Neuronal stem cell (in vitro differentiated cells): ENCODE measurements around the gene PDXP.

Source experiments
- DNase-seq: peaks from one replicate; pipeline ENCODE4 v3.0.0-alpha.2; 2013; ENCODE audit warnings: low spot score
- H2AFZ ChIP-seq: one replicate; pipeline ENCODE4 v1.6.1; 2013; ENCODE audit warnings: mild to moderate bottlenecking, low read length, inconsistent platforms
- H2AK5ac ChIP-seq: 2 replicates; pipeline ENCODE4 v1.6.1; 2013; ENCODE audit warnings: low read depth, mild to moderate bottlenecking, inconsistent platforms, low read length, moderate library complexity, mixed read lengths
- H2BK120ac ChIP-seq: 2 replicates; pipeline ENCODE4 v1.6.1; 2013; ENCODE audit warnings: low read depth, mild to moderate bottlenecking, inconsistent platforms, low read length, moderate library complexity, mixed read lengths
- H2BK12ac ChIP-seq: one replicate; pipeline ENCODE4 v1.6.1; 2013; ENCODE audit warnings: low read length, inconsistent platforms
- H2BK15ac ChIP-seq: 2 replicates; pipeline ENCODE4 v1.6.1; 2013; ENCODE audit warnings: mild to moderate bottlenecking, low read length, inconsistent platforms, mixed read lengths
- H2BK5ac ChIP-seq: one replicate; pipeline ENCODE4 v1.6.1; 2013; ENCODE audit warnings: inconsistent platforms, mild to moderate bottlenecking, low read length, moderate library complexity
- H3K14ac ChIP-seq: one replicate; pipeline ENCODE4 v1.6.1; 2013; ENCODE audit warnings: low read length, inconsistent platforms
- H3K18ac ChIP-seq: 2 replicates; pipeline ENCODE4 v1.6.1; 2013; ENCODE audit warnings: low read length, inconsistent platforms
- H3K23ac ChIP-seq: 2 replicates; pipeline ENCODE4 v1.6.1; 2013; ENCODE audit warnings: low read depth, mild to moderate bottlenecking, mixed read lengths, low read length, inconsistent platforms; ENCODE audit not compliant: poor library complexity
- H3K27ac ChIP-seq: replicated peaks from 3 replicates; pipeline ENCODE4 v1.5.1; 2013; ENCODE audit warnings: low read length, inconsistent platforms
- H3K27me3 ChIP-seq, 3 experiments: 2 replicates each; pipeline ENCODE4 v1.6.1; 2013; ENCODE audit warnings: low read length in 3 of 3, mild to moderate bottlenecking in 2 of 3, inconsistent platforms in 1 of 3, low read depth in 1 of 3, mixed read lengths in 1 of 3, moderate library complexity in 1 of 3; ENCODE audit not compliant: control insufficient read depth in 3 of 3, insufficient read depth in 3 of 3
- H3K36me3 ChIP-seq, 2 donors: replicated peaks in 1 of 2; 2 replicates each; pipeline ENCODE4 v1.6.1; 2013; ENCODE audit warnings: low read length in 2 of 2; ENCODE audit not compliant: control insufficient read depth in 2 of 2, insufficient read depth in 2 of 2
- H3K4ac ChIP-seq: 2 replicates; pipeline ENCODE4 v1.6.1; 2013; ENCODE audit warnings: inconsistent platforms, mild to moderate bottlenecking, low read length, moderate library complexity
- H3K4me1 ChIP-seq, 2 donors: 1 replicate in 1 of 2; 2 replicates in 1 of 2; pipeline ENCODE4 v1.6.1; 2013; ENCODE audit warnings: low read length in 2 of 2, low read depth in 1 of 2; ENCODE audit not compliant: control insufficient read depth in 2 of 2, insufficient read depth in 1 of 2
- H3K4me2 ChIP-seq: one replicate; pipeline ENCODE4 v1.6.1; 2013; ENCODE audit warnings: mild to moderate bottlenecking, low read length, inconsistent platforms; ENCODE audit not compliant: insufficient read depth, poor library complexity, severe bottlenecking
- H3K4me3 ChIP-seq, 2 donors: 2 replicates each; pipeline ENCODE4 v1.5.1; 2013; ENCODE audit warnings: low read length in 2 of 2, mild to moderate bottlenecking in 2 of 2, inconsistent platforms in 1 of 2, moderate library complexity in 1 of 2
- H3K79me1 ChIP-seq: one replicate; pipeline ENCODE4 v1.6.1; 2013; ENCODE audit warnings: low read depth, mild to moderate bottlenecking, inconsistent platforms, low read length, moderate library complexity
- H3K9ac ChIP-seq: one replicate; pipeline ENCODE4 v1.6.1; 2013; ENCODE audit warnings: mild to moderate bottlenecking, low read depth, low read length, inconsistent platforms; ENCODE audit not compliant: poor library complexity
- H3K9me3 ChIP-seq, 2 donors: replicated peaks in 1 of 2; 2 replicates each; pipeline versions ENCODE3 to v1.6.1; 2013; ENCODE audit warnings: low read length in 2 of 2, mild to moderate bottlenecking in 2 of 2, inconsistent platforms in 1 of 2, low read depth in 1 of 2, mixed read lengths in 1 of 2, moderate library complexity in 1 of 2; ENCODE audit not compliant: control insufficient read depth in 2 of 2, insufficient read depth in 1 of 2
- H4K8ac ChIP-seq: one replicate; pipeline ENCODE4 v1.6.1; 2013; ENCODE audit warnings: low read depth, mild to moderate bottlenecking, inconsistent platforms, low read length, moderate library complexity
- H4K91ac ChIP-seq: one replicate; pipeline ENCODE4 v1.6.1; 2013; ENCODE audit warnings: low read length, low read depth, mild to moderate bottlenecking, inconsistent platforms; ENCODE audit not compliant: poor library complexity
- WGBS, 2 donors: extraction: QIAGEN DNeasy Blood & Tissue Kit; methylation state at CpG; one replicate each; pipeline ENCODE4 v1.1.7; 2013; ENCODE audit warnings: missing lambda C conversion rate in 2 of 2, mixed read lengths in 1 of 2; ENCODE audit not compliant: insufficient read length in 2 of 2, insufficient replicate concordance in 1 of 2; ENCODE audit errors: extremely low coverage in 2 of 2; 5-methylcytosine and 5-hydroxymethylcytosine counted together

Gene PDXP

DNA sequence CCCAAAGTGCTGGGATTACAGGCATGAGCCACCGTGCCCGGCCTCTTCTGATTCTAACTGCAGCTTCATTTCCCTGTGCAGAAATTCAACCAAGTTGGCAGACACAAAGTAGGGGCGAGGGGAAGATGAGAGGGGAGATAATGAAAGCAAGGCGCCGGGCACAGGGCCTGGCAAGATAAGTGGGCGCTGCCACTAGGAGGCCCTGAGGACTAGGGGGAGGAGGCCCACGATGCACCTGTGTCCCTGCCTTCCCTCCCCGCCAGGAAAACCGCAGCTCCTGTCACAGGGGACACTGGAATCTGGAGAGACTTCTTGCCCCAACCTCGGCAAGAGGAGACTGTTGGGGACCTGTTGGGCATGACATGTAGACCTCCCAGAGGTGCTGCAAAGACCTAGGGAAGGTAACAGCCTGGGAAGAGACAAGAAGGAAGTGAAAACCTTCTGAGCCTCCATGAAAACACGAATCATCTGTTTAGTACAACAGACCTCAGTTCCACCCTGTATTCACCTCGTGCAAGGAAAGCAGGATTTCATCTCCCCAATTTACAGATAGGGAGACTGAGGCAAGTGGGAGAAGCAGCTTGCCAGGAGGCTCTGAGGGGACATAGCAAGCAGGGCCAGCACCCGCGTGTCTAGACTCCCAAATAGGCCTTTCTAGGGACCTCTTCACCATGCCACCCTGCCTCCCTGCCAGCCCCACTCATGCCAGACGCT is 13.8 kb downstream of the PDXP start:
- Histone ChIP-seq H3K4me1 (peaks cover 10 to 12% of the 10 kb centered on the region in 2 donors), H3K9ac (no peak overlapping the region), H3K14ac (no peak overlapping the region), H2BK120ac (no peak overlapping the region), H2AK5ac (peak overlapping the region; percentile 9), H3K9me3 (no peaks in the 10 kb centered on the region), H4K8ac (no peak overlapping the region), H3K27me3 (no peaks in the 10 kb centered on the region), H2BK5ac (no peak overlapping the region), H2BK12ac (no peak overlapping the region), H2AFZ (no peak overlapping the region), H3K18ac (no peak overlapping the region), H3K4ac (no peak overlapping the region), H3K4me2 (no peak overlapping the region), H2BK15ac (no peak overlapping the region), H3K4me3 (no peak overlapping the region), H4K91ac (no peak overlapping the region), H3K27ac (no peak overlapping the region), H3K79me1 (peaks cover 5% of the 10 kb centered on the region), H3K36me3 (peaks cover 0 to 10% of the 10 kb centered on the region in 2 donors), H3K23ac (no peak overlapping the region)
- WGBS, 2 donors = no CpG with 5 or more reads among the region's 15 CpGs
- no peak for DNase-seq

- WGBS, 2 donors = no CpG with 5 or more reads among the region's 11 CpGs
Measured at GRCh38 chr22:37672920-37673455, 14.5 kb downstream of the PDXP start.

GRCh38 chr22:37674248-37674647 is 15.7 kb downstream of the PDXP start:
- H3K4me2 ChIP-seq = no peak overlapping the region
- no peak for DNase-seq
- peaks cover 11 to 12% of the 10 kb centered on the region in 2 donors for H3K4me1 ChIP-seq
- H2BK5ac ChIP-seq = no peak overlapping the region
- H2AK5ac ChIP-seq = no peak overlapping the region
- H3K79me1 ChIP-seq = peaks cover 3% of the 10 kb centered on the region
- H4K8ac ChIP-seq = no peak overlapping the region
- no peak overlapping the region for H3K14ac ChIP-seq
- H3K36me3 ChIP-seq = peaks cover 0 to 4% of the 10 kb centered on the region in 2 donors
- no peak overlapping the region for H3K18ac ChIP-seq
- H2BK12ac ChIP-seq = no peak overlapping the region
- H3K23ac ChIP-seq = no peak overlapping the region
- H3K4ac ChIP-seq = no peak overlapping the region
- no peak overlapping the region for H2AFZ ChIP-seq
- WGBS, 2 donors = no CpG with 5 or more reads among the region's 12 CpGs
- H3K27ac ChIP-seq = no peak overlapping the region
- H2BK15ac ChIP-seq = no peak overlapping the region
- H4K91ac ChIP-seq = no peak overlapping the region
- no peak overlapping the region for H3K4me3 ChIP-seq
- H3K9me3 ChIP-seq = no peaks in the 10 kb centered on the region
- H3K27me3 ChIP-seq = no peaks in the 10 kb centered on the region
- H2BK120ac ChIP-seq = no peak overlapping the region
- H3K9ac ChIP-seq = no peak overlapping the region

More at GRCh38 chr22:37672920-37673455, 14.5 kb downstream of the PDXP start:
- H3K23ac ChIP-seq = no peak overlapping the region
- H3K14ac ChIP-seq = no peak overlapping the region
- H4K8ac ChIP-seq = no peak overlapping the region
- no peaks in the 10 kb centered on the region for H3K27me3 ChIP-seq
- DNase-seq = no peak
- H3K18ac ChIP-seq = no peak overlapping the region
- H3K4ac ChIP-seq = no peak overlapping the region
- no peak overlapping the region for H3K27ac ChIP-seq
- H3K36me3 ChIP-seq = peaks cover 0 to 7% of the 10 kb centered on the region in 2 donors
- H3K9ac ChIP-seq = no peak overlapping the region
- no peak overlapping the region for H4K91ac ChIP-seq
- H2BK15ac ChIP-seq = peak overlapping the region; percentile 62
- H2AFZ ChIP-seq = no peak overlapping the region
- no peak overlapping the region for H3K4me3 ChIP-seq
- H3K4me2 ChIP-seq = no peak overlapping the region
- peaks cover 3% of the 10 kb centered on the region for H3K79me1 ChIP-seq
- H2BK12ac ChIP-seq = no peak overlapping the region
- H2BK120ac ChIP-seq = no peak overlapping the region
- no peaks in the 10 kb centered on the region for H3K9me3 ChIP-seq
- peaks cover 11 to 12% of the 10 kb centered on the region in 2 donors for H3K4me1 ChIP-seq
- no peak overlapping the region for H2BK5ac ChIP-seq
- H2AK5ac ChIP-seq = peak overlapping the region; percentile 9
